Measurements from ENCODE around the gene CNTN4. TPM values are rescaled to one million over a fixed set of nuclear protein-coding genes. Genes with fewer than 3 reads are reported as not detected.

Gene CNTN4
- total RNA-seq, 1 donor from 2014 or later, result not detected

DNA sequence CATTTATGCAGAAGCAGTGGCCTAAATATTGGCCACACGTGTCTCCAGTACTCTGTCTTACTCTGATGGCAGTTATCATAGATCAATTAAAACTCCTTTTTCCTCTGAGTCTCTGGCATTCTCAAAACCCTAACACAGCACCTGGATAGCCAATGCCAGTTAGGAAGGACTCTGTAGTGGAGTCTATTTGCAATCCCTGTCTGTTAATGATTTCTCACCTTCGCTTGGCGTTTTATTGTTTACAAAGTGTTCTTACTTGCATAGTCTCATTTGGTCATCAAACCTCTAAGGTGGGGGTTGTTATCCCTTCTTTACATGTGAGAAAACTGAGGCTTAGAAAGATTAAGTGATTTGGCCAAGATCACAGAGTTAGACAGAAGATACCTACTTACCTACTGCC lies 752.7 kb downstream of the CNTN4 start:
- H2AFZ ChIP-seq (ENCODE audit: low read depth, low read length), result no peak overlapping the region
- no peak overlapping the region for H3K4me3 ChIP-seq (ENCODE audit: insufficient read depth, low read depth, low read length)
- H3K27ac Mint-ChIP-seq (ENCODE audit: unreplicated experiment), result no peak overlapping the region
- no peaks in the 10 kb centered on the region for H3K27me3 Mint-ChIP-seq (ENCODE audit: low read depth, unreplicated experiment)
- no peaks in the 10 kb centered on the region for H3K79me2 ChIP-seq (ENCODE audit: insufficient read depth, low read length)
- FAIRE-seq (no peak), DNase-seq (ENCODE audit: low read depth) (no peak)
- H3K4me1 Mint-ChIP-seq (ENCODE audit: low read depth, unreplicated experiment), result no peaks in the 10 kb centered on the region
- peaks cover 5% of the 10 kb centered on the region for H3K9me3 ChIP-seq (ENCODE audit: insufficient read depth, low read depth, low read length)
- H3K36me3 ChIP-seq (ENCODE audit: insufficient read depth, low read length), result no peaks in the 10 kb centered on the region
- no peak overlapping the region for H3K4me3 Mint-ChIP-seq (ENCODE audit: unreplicated experiment)
- H3K9me3 Mint-ChIP-seq (ENCODE audit: unreplicated experiment), result peaks cover 5% of the 10 kb centered on the region
- H3K4me1 ChIP-seq (ENCODE audit: insufficient read depth, low read length), result no peaks in the 10 kb centered on the region
- no peaks in the 10 kb centered on the region for H4K20me1 ChIP-seq (ENCODE audit: insufficient read depth, low read length)
- no peaks in the 10 kb centered on the region for H3K36me3 Mint-ChIP-seq (ENCODE audit: low read depth, unreplicated experiment)
- no peaks in the 10 kb centered on the region for H3K27me3 ChIP-seq (ENCODE audit: insufficient read depth, low read length)
- H3K27ac ChIP-seq (ENCODE audit: low read depth, low read length), result no peak overlapping the region
- H3K4me2 ChIP-seq (ENCODE audit: low read length), result no peak overlapping the region
- no peak overlapping the region for H3K9ac ChIP-seq (ENCODE audit: low read length)
- TF ChIP-seq EZH2 (IDR thresholded peaks at IDR 0.05; ENCODE audit: insufficient read depth, low read length), result no peak
- TF ChIP-seq, protein P1, sequence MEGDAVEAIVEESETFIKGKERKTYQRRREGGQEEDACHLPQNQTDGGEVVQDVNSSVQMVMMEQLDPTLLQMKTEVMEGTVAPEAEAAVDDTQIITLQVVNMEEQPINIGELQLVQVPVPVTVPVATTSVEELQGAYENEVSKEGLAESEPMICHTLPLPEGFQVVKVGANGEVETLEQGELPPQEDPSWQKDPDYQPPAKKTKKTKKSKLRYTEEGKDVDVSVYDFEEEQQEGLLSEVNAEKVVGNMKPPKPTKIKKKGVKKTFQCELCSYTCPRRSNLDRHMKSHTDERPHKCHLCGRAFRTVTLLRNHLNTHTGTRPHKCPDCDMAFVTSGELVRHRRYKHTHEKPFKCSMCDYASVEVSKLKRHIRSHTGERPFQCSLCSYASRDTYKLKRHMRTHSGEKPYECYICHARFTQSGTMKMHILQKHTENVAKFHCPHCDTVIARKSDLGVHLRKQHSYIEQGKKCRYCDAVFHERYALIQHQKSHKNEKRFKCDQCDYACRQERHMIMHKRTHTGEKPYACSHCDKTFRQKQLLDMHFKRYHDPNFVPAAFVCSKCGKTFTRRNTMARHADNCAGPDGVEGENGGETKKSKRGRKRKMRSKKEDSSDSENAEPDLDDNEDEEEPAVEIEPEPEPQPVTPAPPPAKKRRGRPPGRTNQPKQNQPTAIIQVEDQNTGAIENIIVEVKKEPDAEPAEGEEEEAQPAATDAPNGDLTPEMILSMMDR (IDR thresholded peaks at IDR 0.05; ENCODE audit: insufficient read depth, low read depth, low read length), result no peak

DNA sequence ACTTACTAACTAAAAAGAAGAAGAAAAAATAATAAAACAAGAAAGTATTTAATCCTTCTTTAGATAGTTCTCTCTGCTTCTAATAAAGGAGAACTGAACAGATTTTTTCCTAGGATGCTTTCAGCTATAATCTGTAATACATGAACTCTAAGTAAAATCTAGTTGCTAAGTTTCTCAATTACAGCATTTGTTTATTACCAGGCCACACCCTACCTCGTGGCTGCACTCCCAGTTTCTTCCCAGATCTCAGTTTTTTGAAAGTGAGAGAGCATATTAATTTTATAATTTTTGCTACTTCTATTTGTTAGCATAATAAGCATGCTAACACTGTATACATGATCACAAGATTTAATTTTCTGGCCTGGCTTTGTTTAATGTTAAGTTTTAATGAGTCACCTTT lies 753.2 kb downstream of the CNTN4 start:
- H3K27ac Mint-ChIP-seq (ENCODE audit: unreplicated experiment), result no peak overlapping the region
- H3K4me1 Mint-ChIP-seq (ENCODE audit: low read depth, unreplicated experiment), result no peaks in the 10 kb centered on the region
- Histone ChIP-seq H3K9me3 (ENCODE audit: insufficient read depth, low read depth, low read length) (peaks cover 5% of the 10 kb centered on the region), H3K27me3 (ENCODE audit: insufficient read depth, low read length) (no peaks in the 10 kb centered on the region), H3K4me1 (ENCODE audit: insufficient read depth, low read length) (no peaks in the 10 kb centered on the region), H3K9ac (ENCODE audit: low read length) (no peak overlapping the region), H3K4me3 (ENCODE audit: insufficient read depth, low read depth, low read length) (no peak overlapping the region), H2AFZ (ENCODE audit: low read depth, low read length) (no peak overlapping the region), H3K36me3 (ENCODE audit: insufficient read depth, low read length) (no peaks in the 10 kb centered on the region), H3K4me2 (ENCODE audit: low read length) (no peak overlapping the region), H3K27ac (ENCODE audit: low read depth, low read length) (no peak overlapping the region), H3K79me2 (ENCODE audit: insufficient read depth, low read length) (no peaks in the 10 kb centered on the region), H4K20me1 (ENCODE audit: insufficient read depth, low read length) (no peaks in the 10 kb centered on the region)
- no peak for FAIRE-seq
- H3K36me3 Mint-ChIP-seq (ENCODE audit: low read depth, unreplicated experiment), result no peaks in the 10 kb centered on the region
- TF ChIP-seq EZH2 (IDR thresholded peaks at IDR 0.05; ENCODE audit: insufficient read depth, low read length), result no peak
- TF ChIP-seq, protein P1 (IDR thresholded peaks at IDR 0.05; ENCODE audit: insufficient read depth, low read depth, low read length), result no peak
- no peak for DNase-seq (ENCODE audit: low read depth)
- H3K4me3 Mint-ChIP-seq (ENCODE audit: unreplicated experiment), result no peak overlapping the region
- H3K9me3 Mint-ChIP-seq (ENCODE audit: unreplicated experiment), result peaks cover 5% of the 10 kb centered on the region
- H3K27me3 Mint-ChIP-seq (ENCODE audit: low read depth, unreplicated experiment), result no peaks in the 10 kb centered on the region

DNA sequence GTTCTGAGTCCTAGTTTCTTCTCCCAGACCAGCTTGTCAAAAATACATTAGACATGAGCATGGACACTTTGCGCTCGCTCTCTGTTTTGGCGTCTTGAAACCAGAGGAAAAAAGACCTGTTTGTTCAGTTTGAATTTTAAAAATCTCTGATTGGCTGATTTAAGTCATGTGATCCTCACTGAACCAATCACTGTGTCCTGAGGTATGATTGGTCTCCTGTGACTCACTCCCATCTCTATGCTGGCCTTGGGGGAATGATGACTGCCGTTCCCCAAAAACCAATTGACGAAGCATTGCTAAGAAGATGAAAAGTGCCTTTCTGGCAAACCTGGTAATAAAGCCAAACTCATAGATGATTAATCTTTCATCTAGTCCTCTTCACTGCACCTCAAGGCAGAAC lies 755.0 kb downstream of the CNTN4 start:
- no peaks in the 10 kb centered on the region for H3K4me1 ChIP-seq (ENCODE audit: insufficient read depth, low read length)
- FAIRE-seq, result no peak
- no peak overlapping the region for H2AFZ ChIP-seq (ENCODE audit: low read depth, low read length)
- no peaks in the 10 kb centered on the region for H3K27me3 Mint-ChIP-seq (ENCODE audit: low read depth, unreplicated experiment)
- no peaks in the 10 kb centered on the region for H3K36me3 ChIP-seq (ENCODE audit: insufficient read depth, low read length)
- H3K4me3 ChIP-seq (ENCODE audit: insufficient read depth, low read depth, low read length), result no peak overlapping the region
- H3K36me3 Mint-ChIP-seq (ENCODE audit: low read depth, unreplicated experiment), result no peaks in the 10 kb centered on the region
- DNase-seq (ENCODE audit: low read depth), result no peak
- peaks cover 5% of the 10 kb centered on the region for H3K9me3 Mint-ChIP-seq (ENCODE audit: unreplicated experiment)
- no peak overlapping the region for H3K9ac ChIP-seq (ENCODE audit: low read length)
- no peaks in the 10 kb centered on the region for H3K79me2 ChIP-seq (ENCODE audit: insufficient read depth, low read length)
- H3K4me1 Mint-ChIP-seq (ENCODE audit: low read depth, unreplicated experiment), result no peaks in the 10 kb centered on the region
- TF ChIP-seq, protein P1 (IDR thresholded peaks at IDR 0.05; ENCODE audit: insufficient read depth, low read depth, low read length), result no peak
- no peak overlapping the region for H3K4me3 Mint-ChIP-seq (ENCODE audit: unreplicated experiment)
- H4K20me1 ChIP-seq (ENCODE audit: insufficient read depth, low read length), result no peaks in the 10 kb centered on the region
- H3K9me3 ChIP-seq (ENCODE audit: insufficient read depth, low read depth, low read length), result peaks cover 2% of the 10 kb centered on the region
- H3K27me3 ChIP-seq (ENCODE audit: insufficient read depth, low read length), result no peaks in the 10 kb centered on the region
- no peak overlapping the region for H3K4me2 ChIP-seq (ENCODE audit: low read length)
- no peak overlapping the region for H3K27ac Mint-ChIP-seq (ENCODE audit: unreplicated experiment)
- no peak overlapping the region for H3K27ac ChIP-seq (ENCODE audit: low read depth, low read length)
